Measurements from ENCODE around the gene ZNF547.

GRCh38 chr19:57374179-57374578 is 10.8 kb downstream of the ZNF547 start:
- no peak for TF ChIP-seq EZH2 (IDR thresholded peaks at IDR 0.05)
- TF ChIP-seq REST (IDR thresholded peaks at IDR 0.05; ENCODE audit: low read depth), result no peak
- no peak for TF ChIP-seq SRF (IDR thresholded peaks at IDR 0.05; ENCODE audit: low read depth)
- TF ChIP-seq POLR2A (IDR thresholded peaks at IDR 0.05; ENCODE audit: borderline replicate concordance, extremely low read depth, insufficient read depth, insufficient read length), result no peak
- no peak for TF ChIP-seq FOSL1 (IDR thresholded peaks at IDR 0.05; ENCODE audit: low read depth)
- no peak for TF ChIP-seq YY1 (IDR thresholded peaks at IDR 0.05; ENCODE audit: extremely low read depth, insufficient replicate concordance, low read depth, low read length)
- TF ChIP-seq ELF1 (IDR thresholded peaks at IDR 0.05; ENCODE audit: borderline replicate concordance, low read depth), result no peak
- TF ChIP-seq POLR2AphosphoS5 (IDR thresholded peaks at IDR 0.05; ENCODE audit: low read depth, low read length), result no peak
- no peak for TF ChIP-seq CTCF (IDR thresholded peaks at IDR 0.05 in 2 of 3, conservative IDR thresholded peaks at IDR 0.05 in 1 of 3; ENCODE audit: borderline replicate concordance in 1 of 3, insufficient read depth in 1 of 3, low read depth in 2 of 3, low read length in 2 of 3)
- no peak for TF ChIP-seq MAX (IDR thresholded peaks at IDR 0.05)
- no peak for TF ChIP-seq EGR1 (IDR thresholded peaks at IDR 0.05; ENCODE audit: low read depth)
- TF ChIP-seq SIN3A (IDR thresholded peaks at IDR 0.05; ENCODE audit: low read depth), result no peak
- TF ChIP-seq RAD21 (IDR thresholded peaks at IDR 0.05; ENCODE audit: low read depth), result no peak

Measured in HCT116 (cell line).